GM12878 (cell line): ENCODE measurements around the gene SNRPD2. TPM values are rescaled to one million over a fixed set of nuclear protein-coding genes. Genes with fewer than 3 reads are reported as not detected.

Experiments
- BRCA1 ChIP-seq: IDR thresholded peaks from 2 replicates; pipeline ENCODE4 v1.6.1; 2011; ENCODE audit warnings: low read depth, low read length, improper control_type of control experiment
- CREB1 ChIP-seq: IDR thresholded peaks from 2 replicates; pipeline ENCODE4 v1.6.1; 2012; ENCODE audit warnings: low read depth, mild to moderate bottlenecking, inconsistent platforms
- ETV6 ChIP-seq, 2 experiments: fragments of 450-650 bp in 1 of 2; IDR thresholded peaks in 1 of 2; conservative IDR thresholded peaks in 1 of 2; 2 replicates each; pipeline ENCODE4 v1.6.1; 2014; ENCODE audit warnings: antibody characterized with exemption in 1 of 2, borderline replicate concordance in 1 of 2, low read depth in 1 of 2, mild to moderate bottlenecking in 1 of 2, moderate library complexity in 1 of 2
- IKZF1 ChIP-seq: fragments of 450-650 bp; conservative IDR thresholded peaks from 2 replicates; pipeline ENCODE4 v1.6.1; 2017; ENCODE audit warnings: antibody characterized with exemption, mild to moderate bottlenecking
- LARP7 ChIP-seq: fragments of 450-650 bp; IDR thresholded peaks from 2 replicates; pipeline ENCODE4 v1.6.1; 2017; ENCODE audit warnings: mild to moderate bottlenecking
- MYB ChIP-seq: fragments of 150-350 bp; IDR thresholded peaks from 2 replicates; pipeline ENCODE4 v1.6.1; 2014; ENCODE audit warnings: mild to moderate bottlenecking, low read depth, low read length, borderline replicate concordance
- SIN3A ChIP-seq: IDR thresholded peaks from 2 replicates; pipeline ENCODE4 v1.6.1; 2012; ENCODE audit warnings: low read depth, low read length, improper control_type of control experiment
- SP1 ChIP-seq: IDR thresholded peaks from one replicate; pipeline ENCODE4 v1.6.1; 2011; ENCODE audit warnings: low read depth, low read length
- SREBF1 ChIP-seq: IDR thresholded peaks from 2 replicates; pipeline ENCODE4 v1.6.1; 2012; ENCODE audit warnings: mild to moderate bottlenecking, low read length
- polyA plus RNA-seq, 11 experiments: library from polyadenylated mRNA; depleted of rRNA in 4 of 11; unstranded in 6 of 11; stranded (reverse) in 5 of 11; fragments of >200 nt; fragmentation: Nextera tagmentation in 4 of 11; fragmentation: Illumina TruSeq in 1 of 11; extraction: Ambion mirVana in 4 of 11; extraction: Trizol in 1 of 11; gene quantifications; 1 replicate in 1 of 11; 2 replicates in 10 of 11; pipeline versions ENCODE4 v1.2.1 to v1.2.3, GENCODE V29; 2011 to 2016; ENCODE audit warnings: inconsistent platforms in 2 of 11, missing spikeins in 2 of 11, low read depth in 1 of 11
- total RNA-seq, 4 experiments: library from RNA; depleted of rRNA in 3 of 4; stranded (reverse); fragments of >200 nt in 3 of 4; fragmentation: Illumina TruSeq in 1 of 4; extraction: Trizol in 1 of 4; gene quantifications; 2 replicates each; pipeline versions ENCODE4 v1.2.1 to v1.2.3, GENCODE V29; 2013 to 2021
- TF ChIP-seq, protein P1 (sequence below): IDR thresholded peaks from 2 replicates; pipeline ENCODE4 v1.6.1; 2011; ENCODE audit warnings: mild to moderate bottlenecking, low read depth, low read length, moderate library complexity; ENCODE audit not compliant: insufficient replicate concordance
- TF ChIP-seq, protein P2 (sequence below): fragments of 450-650 bp; IDR thresholded peaks from 2 replicates; pipeline ENCODE4 v1.6.1; 2017; ENCODE audit warnings: mild to moderate bottlenecking, moderate library complexity
- TF ChIP-seq, protein P3 (sequence below): fragments of 450-650 bp; IDR thresholded peaks from 2 replicates; pipeline ENCODE4 v1.6.1; 2017; ENCODE audit warnings: low read depth, mild to moderate bottlenecking, moderate library complexity
- TF ChIP-seq, protein P4 (sequence below): fragments of 450-650 bp; formaldehyde crosslinking; IDR thresholded peaks from 2 replicates; pipeline ENCODE4 v1.4.0; 2020; ENCODE audit warnings: mild to moderate bottlenecking, moderate library complexity

The SNRPD2 gene
- total and polyA plus RNA-seq, 10 of the 15 experiments (the other 5 are each of a cell fraction or from before 2014, with no cell fraction given): 526 to 3,621 (median 951) TPM

DNA sequence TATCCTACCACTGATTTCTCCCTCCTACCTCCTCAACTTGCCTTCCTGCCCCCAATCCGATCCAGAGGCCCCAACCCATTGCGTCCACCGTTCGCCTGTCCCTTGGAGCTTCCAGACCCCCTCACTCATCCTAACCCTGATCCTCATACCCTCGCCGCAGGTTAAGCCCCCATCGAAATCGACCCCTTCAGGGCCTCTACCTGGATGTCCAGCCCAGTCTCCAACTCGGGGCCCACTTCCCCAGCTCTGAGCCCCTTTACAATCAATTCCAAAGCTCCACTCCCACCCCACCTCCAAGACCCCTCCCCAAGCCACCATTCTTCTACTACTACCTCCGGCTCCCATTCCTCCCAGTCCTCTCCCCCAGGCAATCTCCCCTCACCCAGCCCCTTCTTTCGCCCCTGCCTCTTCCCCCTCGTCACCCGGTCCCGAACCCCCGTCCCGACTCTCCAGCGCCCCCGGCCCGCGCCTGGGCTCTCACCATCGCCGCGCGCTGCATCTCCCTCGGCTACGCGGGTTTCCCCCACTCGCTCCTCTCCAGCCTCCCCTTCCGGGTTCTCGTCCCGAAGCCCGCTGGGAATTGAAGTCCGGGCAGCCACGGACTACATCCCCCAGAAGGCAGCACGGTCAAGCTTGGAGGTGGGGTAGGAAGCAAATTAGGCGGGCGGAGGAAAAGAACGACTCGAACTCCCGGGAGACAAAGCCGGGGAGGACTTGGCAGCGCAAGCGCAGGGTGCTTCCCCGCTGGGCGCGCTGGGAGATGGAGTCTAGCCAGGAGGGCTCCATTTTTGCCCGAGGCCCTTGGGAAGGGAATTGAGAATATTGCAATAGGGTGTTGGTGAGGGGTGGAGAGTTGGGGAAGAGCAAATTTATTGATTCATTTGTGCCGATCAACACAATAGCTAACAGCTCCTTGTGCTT is 38.9 kb upstream of the SNRPD2 start, which contains the start of gene FBXO46 (continued):
- TF ChIP-seq, protein P1, sequence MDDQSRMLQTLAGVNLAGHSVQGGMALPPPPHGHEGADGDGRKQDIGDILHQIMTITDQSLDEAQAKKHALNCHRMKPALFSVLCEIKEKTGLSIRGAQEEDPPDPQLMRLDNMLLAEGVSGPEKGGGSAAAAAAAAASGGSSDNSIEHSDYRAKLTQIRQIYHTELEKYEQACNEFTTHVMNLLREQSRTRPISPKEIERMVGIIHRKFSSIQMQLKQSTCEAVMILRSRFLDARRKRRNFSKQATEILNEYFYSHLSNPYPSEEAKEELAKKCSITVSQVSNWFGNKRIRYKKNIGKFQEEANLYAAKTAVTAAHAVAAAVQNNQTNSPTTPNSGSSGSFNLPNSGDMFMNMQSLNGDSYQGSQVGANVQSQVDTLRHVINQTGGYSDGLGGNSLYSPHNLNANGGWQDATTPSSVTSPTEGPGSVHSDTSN: peak; percentile 1
- TF ChIP-seq BRCA1 (no peak), SIN3A (peak; percentile 90), IKZF1 (peak; percentile 99), SP1 (peak; percentile 17), LARP7 (no peak), MYB (peak; percentile 71; the same call in 1 of the 2 replicates), ETV6 (conservative IDR thresholded peaks at IDR 0.05 in 1 of 2, IDR thresholded peaks at IDR 0.05 in 1 of 2; ENCODE audit: borderline replicate concordance in 1 of 2, low read depth in 1 of 2) (no peak), SREBF1 (peak; percentile 91), CREB1 (peak; percentile 86)
- TF ChIP-seq, protein P2, sequence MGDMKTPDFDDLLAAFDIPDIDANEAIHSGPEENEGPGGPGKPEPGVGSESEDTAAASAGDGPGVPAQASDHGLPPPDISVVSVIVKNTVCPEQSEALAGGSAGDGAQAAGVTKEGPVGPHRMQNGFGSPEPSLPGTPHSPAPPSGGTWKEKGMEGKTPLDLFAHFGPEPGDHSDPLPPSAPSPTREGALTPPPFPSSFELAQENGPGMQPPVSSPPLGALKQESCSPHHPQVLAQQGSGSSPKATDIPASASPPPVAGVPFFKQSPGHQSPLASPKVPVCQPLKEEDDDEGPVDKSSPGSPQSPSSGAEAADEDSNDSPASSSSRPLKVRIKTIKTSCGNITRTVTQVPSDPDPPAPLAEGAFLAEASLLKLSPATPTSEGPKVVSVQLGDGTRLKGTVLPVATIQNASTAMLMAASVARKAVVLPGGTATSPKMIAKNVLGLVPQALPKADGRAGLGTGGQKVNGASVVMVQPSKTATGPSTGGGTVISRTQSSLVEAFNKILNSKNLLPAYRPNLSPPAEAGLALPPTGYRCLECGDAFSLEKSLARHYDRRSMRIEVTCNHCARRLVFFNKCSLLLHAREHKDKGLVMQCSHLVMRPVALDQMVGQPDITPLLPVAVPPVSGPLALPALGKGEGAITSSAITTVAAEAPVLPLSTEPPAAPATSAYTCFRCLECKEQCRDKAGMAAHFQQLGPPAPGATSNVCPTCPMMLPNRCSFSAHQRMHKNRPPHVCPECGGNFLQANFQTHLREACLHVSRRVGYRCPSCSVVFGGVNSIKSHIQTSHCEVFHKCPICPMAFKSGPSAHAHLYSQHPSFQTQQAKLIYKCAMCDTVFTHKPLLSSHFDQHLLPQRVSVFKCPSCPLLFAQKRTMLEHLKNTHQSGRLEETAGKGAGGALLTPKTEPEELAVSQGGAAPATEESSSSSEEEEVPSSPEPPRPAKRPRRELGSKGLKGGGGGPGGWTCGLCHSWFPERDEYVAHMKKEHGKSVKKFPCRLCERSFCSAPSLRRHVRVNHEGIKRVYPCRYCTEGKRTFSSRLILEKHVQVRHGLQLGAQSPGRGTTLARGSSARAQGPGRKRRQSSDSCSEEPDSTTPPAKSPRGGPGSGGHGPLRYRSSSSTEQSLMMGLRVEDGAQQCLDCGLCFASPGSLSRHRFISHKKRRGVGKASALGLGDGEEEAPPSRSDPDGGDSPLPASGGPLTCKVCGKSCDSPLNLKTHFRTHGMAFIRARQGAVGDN: no peak
- TF ChIP-seq, protein P3, sequence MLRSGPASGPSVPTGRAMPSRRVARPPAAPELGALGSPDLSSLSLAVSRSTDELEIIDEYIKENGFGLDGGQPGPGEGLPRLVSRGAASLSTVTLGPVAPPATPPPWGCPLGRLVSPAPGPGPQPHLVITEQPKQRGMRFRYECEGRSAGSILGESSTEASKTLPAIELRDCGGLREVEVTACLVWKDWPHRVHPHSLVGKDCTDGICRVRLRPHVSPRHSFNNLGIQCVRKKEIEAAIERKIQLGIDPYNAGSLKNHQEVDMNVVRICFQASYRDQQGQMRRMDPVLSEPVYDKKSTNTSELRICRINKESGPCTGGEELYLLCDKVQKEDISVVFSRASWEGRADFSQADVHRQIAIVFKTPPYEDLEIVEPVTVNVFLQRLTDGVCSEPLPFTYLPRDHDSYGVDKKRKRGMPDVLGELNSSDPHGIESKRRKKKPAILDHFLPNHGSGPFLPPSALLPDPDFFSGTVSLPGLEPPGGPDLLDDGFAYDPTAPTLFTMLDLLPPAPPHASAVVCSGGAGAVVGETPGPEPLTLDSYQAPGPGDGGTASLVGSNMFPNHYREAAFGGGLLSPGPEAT: peak; percentile 74; the same call in 1 of the 2 replicates
- TF ChIP-seq, protein P4, sequence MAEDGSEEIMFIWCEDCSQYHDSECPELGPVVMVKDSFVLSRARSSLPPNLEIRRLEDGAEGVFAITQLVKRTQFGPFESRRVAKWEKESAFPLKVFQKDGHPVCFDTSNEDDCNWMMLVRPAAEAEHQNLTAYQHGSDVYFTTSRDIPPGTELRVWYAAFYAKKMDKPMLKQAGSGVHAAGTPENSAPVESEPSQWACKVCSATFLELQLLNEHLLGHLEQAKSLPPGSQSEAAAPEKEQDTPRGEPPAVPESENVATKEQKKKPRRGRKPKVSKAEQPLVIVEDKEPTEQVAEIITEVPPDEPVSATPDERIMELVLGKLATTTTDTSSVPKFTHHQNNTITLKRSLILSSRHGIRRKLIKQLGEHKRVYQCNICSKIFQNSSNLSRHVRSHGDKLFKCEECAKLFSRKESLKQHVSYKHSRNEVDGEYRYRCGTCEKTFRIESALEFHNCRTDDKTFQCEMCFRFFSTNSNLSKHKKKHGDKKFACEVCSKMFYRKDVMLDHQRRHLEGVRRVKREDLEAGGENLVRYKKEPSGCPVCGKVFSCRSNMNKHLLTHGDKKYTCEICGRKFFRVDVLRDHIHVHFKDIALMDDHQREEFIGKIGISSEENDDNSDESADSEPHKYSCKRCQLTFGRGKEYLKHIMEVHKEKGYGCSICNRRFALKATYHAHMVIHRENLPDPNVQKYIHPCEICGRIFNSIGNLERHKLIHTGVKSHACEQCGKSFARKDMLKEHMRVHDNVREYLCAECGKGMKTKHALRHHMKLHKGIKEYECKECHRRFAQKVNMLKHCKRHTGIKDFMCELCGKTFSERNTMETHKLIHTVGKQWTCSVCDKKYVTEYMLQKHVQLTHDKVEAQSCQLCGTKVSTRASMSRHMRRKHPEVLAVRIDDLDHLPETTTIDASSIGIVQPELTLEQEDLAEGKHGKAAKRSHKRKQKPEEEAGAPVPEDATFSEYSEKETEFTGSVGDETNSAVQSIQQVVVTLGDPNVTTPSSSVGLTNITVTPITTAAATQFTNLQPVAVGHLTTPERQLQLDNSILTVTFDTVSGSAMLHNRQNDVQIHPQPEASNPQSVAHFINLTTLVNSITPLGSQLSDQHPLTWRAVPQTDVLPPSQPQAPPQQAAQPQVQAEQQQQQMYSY (CRISPR knock-in tag): no peak
